Stimulated activated naive CD8-positive, alpha-beta T cell treated with anti-CD3 and anti-CD28 coated beads, Interleukin-15, amount 100 ng/mL, for 72 hours (primary cell): ENCODE results near the gene ARHGAP10.

Experiments used
- ATAC-seq: fragments of 150-1000 bp; cut with Tn5 transposase; 2 replicates; pipeline ENCODE4 v1.10.0; 2021; ENCODE audit warnings: mild to moderate bottlenecking, moderate library complexity
- DNase-seq, 2 donors: peaks; one replicate each; pipeline ENCODE4 v3.0.0; 2021 to 2022
- H3K27ac Mint-ChIP-seq, 2 donors: one replicate each; pipeline ENCODE4 v1.8.0; 2022; ENCODE audit warnings: mild to moderate bottlenecking in 2 of 2, mixed read lengths in 2 of 2, moderate library complexity in 2 of 2
- H3K27me3 Mint-ChIP-seq: one replicate; pipeline ENCODE4 v1.8.0; 2022; ENCODE audit warnings: mixed read lengths
- H3K4me1 Mint-ChIP-seq: one replicate; pipeline ENCODE4 v1.8.0; 2022; ENCODE audit warnings: mild to moderate bottlenecking, mixed read lengths
- H3K4me3 Mint-ChIP-seq, 2 donors: one replicate each; pipeline ENCODE4 v1.8.0; 2022; ENCODE audit warnings: mild to moderate bottlenecking in 2 of 2, mixed read lengths in 2 of 2, moderate library complexity in 1 of 2
- H3K9me3 Mint-ChIP-seq, 2 donors: one replicate each; pipeline ENCODE4 v1.8.0; 2022; ENCODE audit warnings: mixed read lengths in 2 of 2

The ARHGAP10 gene

DNA sequence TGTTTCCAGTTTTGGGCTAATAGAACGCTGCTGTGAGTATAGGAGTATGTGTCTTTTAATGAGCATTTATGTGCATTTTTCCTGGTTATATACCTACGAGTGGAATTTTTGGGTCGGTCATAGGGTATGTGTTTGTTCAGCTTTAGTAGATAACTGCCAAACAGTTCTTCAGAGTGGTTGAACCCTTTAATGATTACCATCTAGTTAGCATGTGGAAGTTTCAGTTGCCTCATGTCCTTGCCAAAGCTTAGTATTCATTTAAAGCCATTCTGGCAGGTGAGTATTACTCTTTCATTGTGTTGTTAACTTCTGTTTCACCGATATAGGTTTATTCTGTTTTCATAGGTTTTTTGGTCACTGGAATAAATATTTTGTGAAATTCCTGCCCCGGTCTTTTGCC, 229.1 kb downstream of the ARHGAP10 start:
- ATAC-seq (no peak), DNase-seq (no peak)
- Mint-ChIP-seq H3K4me3 (no peak overlapping the region), H3K4me1 (no peaks in the 10 kb centered on the region), H3K9me3 (peaks cover 0 to 4% of the 10 kb centered on the region in 2 donors), H3K27ac (no peak overlapping the region), H3K27me3 (no peaks in the 10 kb centered on the region)

DNA sequence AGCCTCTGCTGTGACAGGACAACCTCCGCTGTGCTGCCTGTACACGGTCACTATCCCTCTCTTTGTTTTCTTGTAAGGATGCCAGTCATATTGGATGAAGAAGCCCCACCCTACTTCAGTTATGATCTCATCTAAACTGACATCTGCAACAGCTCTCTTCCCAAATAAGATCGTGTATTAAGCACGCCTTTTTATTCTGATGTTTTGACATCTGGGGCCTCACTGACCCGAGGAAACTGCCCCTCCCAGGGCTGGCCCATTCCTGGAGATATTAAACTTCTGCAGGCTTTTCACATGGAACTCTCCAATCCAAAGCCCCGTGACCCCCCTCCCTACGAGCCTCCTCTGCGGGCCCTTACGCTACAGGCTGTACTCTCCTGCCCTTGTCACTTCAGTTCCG, 232.0 kb downstream of the ARHGAP10 start:
- no peaks in the 10 kb centered on the region for H3K27me3 Mint-ChIP-seq
- no peak overlapping the region for H3K4me3 Mint-ChIP-seq
- DNase-seq (no peak), ATAC-seq (no peak)
- H3K27ac Mint-ChIP-seq: no peak overlapping the region
- no peaks in the 10 kb centered on the region for H3K4me1 Mint-ChIP-seq
- peaks cover 0 to 4% of the 10 kb centered on the region in 2 donors for H3K9me3 Mint-ChIP-seq

DNA sequence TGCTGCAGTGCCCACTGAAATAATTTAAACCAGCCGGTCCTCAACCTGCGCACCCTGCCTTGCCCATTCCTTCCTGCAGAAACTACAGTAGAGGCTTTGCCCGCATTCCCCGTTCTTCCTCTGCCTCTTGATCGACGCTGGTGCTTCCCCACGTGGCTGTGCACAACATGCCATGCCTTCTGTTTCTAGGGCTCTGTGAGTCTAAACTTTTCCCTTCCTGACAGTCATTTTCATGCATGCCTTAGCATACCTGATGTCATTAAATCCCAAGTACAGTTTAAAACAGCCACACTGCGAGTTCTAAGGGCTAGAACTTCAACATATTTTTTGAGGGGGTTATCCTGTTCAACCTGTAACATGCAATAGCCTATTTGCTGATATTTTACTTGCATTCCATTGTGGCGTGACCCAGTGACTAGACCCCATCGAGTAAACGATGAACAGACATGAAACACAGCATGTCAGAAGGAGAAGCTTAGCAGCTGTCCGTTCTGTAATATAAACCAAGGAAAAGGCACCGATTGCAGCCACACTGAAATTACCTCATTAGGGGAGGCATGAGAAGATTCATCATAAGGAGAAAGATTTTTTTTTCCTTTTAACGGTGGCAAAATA, 232.5 kb downstream of the ARHGAP10 start:
- H3K27ac Mint-ChIP-seq: no peak overlapping the region
- no peaks in the 10 kb centered on the region for H3K27me3 Mint-ChIP-seq
- no peak for ATAC-seq
- DNase-seq: no peak
- no peak overlapping the region for H3K4me3 Mint-ChIP-seq
- H3K9me3 Mint-ChIP-seq: peaks cover 0 to 4% of the 10 kb centered on the region in 2 donors
- H3K4me1 Mint-ChIP-seq: no peaks in the 10 kb centered on the region

DNA sequence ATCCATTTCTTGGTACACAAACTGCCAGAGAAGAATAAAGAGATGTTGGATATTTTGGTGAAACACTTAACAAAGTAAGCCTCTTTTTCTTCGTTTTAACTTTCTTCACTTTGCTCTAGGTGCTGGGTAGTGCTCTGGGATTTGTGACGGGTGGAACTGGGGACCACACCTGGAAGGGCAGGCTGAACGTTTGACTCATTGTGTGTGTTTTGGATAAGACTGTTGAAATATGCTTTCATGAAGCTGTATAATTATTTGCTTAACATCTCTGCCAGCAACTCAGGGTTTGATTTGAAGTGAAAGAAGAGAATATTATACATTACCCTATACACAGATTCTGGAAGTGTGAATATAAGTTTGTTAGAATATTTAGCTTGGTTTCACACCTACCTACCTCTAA, 233.2 kb downstream of the ARHGAP10 start:
- peaks cover 0 to 4% of the 10 kb centered on the region in 2 donors for H3K9me3 Mint-ChIP-seq
- H3K4me1 Mint-ChIP-seq: no peaks in the 10 kb centered on the region
- no peak overlapping the region for H3K4me3 Mint-ChIP-seq
- no peak for DNase-seq
- ATAC-seq: no peak
- H3K27me3 Mint-ChIP-seq: no peaks in the 10 kb centered on the region
- H3K27ac Mint-ChIP-seq: no peak overlapping the region

DNA sequence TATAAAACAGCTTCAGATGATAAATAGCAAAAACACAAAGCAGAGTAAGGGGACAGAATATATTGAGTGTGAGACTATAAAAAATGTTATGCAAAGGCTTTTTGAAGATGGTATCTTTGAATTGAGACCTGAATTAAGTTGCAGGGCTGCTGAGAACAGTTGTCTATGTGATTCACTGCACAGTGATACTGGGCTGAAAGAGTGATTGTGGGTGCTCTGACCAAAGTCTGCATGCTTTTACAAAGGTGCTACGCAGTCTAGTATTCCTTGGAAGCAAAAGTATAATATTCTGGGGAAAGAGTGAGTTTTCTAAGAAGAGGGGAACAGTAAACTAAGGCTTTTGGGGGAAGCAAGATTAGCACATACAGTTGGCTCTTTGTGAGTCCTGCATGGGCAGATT, 234.0 kb downstream of the ARHGAP10 start:
- Mint-ChIP-seq H3K9me3 (peaks cover 0 to 4% of the 10 kb centered on the region in 2 donors), H3K4me1 (no peaks in the 10 kb centered on the region), H3K4me3 (no peak overlapping the region), H3K27me3 (no peaks in the 10 kb centered on the region), H3K27ac (no peak overlapping the region)
- no peak for DNase-seq
- ATAC-seq: no peak

DNA sequence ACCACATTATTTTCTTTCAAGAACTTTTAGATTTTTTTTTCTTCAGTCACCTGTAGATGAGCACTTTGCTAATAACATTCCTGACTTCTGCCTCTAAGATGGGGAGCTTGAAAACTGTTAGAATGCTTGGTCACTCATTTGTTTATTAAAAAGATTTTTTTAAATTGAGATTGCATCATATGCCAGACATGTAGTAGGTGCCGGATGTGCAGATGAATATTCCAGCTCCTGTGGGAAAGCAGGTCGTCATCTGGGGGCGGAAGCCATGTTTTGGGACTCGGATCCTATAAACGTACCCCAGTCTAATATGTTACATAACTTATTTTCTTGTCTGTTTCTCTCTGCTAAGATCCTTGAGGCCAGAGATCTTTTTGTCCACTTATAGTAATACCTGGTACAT, 236.8 kb downstream of the ARHGAP10 start:
- ATAC-seq: no peak
- Mint-ChIP-seq H3K27me3 (no peaks in the 10 kb centered on the region), H3K4me3 (no peak overlapping the region), H3K4me1 (no peaks in the 10 kb centered on the region), H3K27ac (no peak overlapping the region), H3K9me3 (peaks cover 0 to 5% of the 10 kb centered on the region in 2 donors)
- DNase-seq: no peak

DNA sequence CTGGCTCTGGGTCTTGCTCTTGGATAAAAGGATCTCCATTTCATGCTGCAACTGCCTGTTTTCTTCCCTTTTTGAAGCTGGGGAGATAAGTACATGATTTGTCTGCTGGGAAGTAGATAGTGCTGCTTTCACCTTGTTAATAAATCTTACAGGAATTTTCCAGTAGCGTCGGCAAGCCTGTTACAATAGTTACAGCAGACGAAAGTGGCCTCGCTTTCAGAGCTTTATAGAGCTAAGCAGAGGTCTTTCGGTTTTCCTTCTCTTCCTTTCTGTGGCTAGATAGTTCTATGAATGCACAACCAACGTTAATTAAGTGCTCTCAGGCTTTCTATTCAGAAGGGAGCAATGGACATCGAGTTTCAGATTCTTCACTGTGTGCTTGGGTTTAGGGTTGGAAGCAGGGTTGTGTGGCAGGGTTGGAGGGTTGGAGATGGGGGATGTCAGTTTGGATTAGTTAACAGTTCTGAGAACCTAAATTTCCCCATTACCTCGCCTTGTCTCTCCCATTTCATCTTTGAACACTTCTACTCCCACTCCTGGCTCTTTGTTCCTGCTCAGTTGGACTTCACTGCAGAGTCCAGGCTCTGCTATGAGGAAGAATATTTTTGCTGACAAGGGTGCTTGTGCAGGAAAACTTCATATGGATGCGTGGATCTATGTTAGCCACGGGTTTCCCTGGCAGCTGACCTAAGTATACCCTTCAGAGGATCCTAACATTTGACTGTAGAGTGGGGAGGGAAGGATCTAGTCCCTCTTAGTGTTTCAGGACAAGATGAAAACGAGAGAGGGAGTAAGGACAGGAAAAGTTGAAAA, 237.9 kb downstream of the ARHGAP10 start:
- Mint-ChIP-seq H3K9me3 (peaks cover 0 to 5% of the 10 kb centered on the region in 2 donors), H3K4me1 (no peaks in the 10 kb centered on the region), H3K27me3 (no peaks in the 10 kb centered on the region), H3K4me3 (no peak overlapping the region), H3K27ac (peak overlapping the region in 1 of 2 donors; percentile 4)
- ATAC-seq (no peak), DNase-seq (no peak)

DNA sequence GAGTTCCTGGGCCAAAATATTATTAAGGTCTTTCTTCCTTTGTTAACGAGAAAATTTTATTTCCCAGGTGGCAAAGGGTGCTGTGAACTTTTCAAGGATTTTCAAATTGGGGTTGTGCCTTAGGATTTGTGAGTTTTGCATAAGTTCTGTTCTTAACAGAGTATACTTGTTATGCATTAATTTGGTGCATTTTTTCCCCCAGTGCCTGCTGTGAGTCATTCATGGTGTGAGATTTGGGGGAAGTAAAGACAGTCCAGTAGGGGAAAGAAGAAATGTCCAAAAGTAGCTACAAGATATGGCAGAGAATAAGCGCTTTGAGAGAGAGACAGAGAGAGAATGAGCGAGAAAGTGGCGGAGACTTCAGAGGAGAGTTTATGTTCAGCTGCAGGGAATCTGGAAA, 239.2 kb downstream of the ARHGAP10 start:
- H3K4me3 Mint-ChIP-seq: no peak overlapping the region
- H3K27me3 Mint-ChIP-seq: no peaks in the 10 kb centered on the region
- H3K27ac Mint-ChIP-seq: no peak overlapping the region
- no peaks in the 10 kb centered on the region for H3K4me1 Mint-ChIP-seq
- DNase-seq (no peak), ATAC-seq (no peak)
- H3K9me3 Mint-ChIP-seq: peaks cover 0 to 5% of the 10 kb centered on the region in 2 donors

DNA sequence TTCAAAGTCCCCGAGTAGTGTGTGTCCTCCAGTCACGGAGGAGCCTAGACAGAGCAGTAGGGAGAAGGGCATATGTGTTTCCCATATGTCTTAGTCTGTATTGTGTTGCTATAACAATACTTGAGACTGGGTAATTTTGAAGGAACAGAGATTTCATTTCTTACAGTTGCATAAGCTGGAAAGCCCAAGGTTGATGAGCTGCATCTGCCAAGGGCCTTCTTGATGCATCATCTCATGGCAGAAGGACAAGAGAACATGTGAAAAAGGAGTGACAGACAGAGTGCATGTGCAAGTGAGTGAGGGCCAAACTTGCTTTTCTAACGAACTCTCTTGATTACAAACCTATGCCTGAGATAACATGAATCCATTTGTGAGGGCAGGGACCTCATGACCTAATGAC, 243.4 kb downstream of the ARHGAP10 start:
- Mint-ChIP-seq H3K27ac (no peak overlapping the region), H3K4me3 (no peak overlapping the region)

DNA sequence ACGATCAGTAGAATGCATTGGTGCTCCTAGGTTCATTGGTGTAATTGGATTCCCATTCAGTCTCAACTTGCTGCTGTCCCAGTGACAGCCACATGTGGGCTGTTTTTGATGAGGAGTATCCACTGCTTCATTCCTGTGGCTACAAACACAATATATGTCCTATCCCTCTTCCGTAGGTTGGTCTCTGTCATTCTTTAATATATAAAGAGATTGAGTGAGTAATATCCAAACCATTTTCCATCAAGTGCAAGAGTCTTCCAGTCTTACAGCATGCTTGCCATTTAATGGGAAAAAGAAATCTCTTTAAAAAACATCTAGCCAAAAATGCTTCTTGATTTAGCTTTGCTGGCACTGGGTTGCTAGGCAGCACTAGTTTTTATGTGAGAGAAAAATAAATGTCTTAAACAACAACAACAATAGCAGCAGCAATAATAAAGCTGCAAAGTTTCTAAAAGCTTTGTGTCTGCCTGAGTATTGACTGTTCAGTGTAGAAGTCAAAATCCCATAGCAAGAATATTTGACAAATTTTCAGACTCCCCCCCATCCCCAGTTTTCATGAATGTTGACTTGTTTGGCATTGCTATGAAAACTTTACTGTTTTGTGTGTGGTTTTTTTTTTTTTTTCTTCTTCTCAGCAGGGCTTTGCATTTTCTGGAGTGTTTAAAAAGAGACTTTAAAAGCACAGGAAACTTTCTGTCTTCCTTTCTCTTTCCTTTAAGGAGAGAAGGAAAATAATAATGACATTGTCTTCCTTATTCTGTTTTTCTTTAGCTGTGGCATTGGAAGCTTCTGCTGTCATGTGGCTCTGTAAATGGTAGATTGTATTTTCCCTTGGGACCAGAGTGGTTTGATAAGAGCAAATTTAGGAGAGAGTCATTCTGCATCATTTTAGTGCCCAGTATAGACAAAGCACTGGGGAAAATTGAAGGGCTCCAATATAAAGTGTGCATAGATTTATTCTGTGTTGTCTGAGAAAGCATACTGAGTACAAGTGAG, 244.3 kb downstream of the ARHGAP10 start:
- peaks cover 10% of the 10 kb centered on the region for H3K4me1 Mint-ChIP-seq
- H3K27ac Mint-ChIP-seq: no peak overlapping the region
- no peak for ATAC-seq
- peaks cover 3 to 10% of the 10 kb centered on the region in 2 donors for H3K9me3 Mint-ChIP-seq
- no peak for DNase-seq
- no peak overlapping the region for H3K4me3 Mint-ChIP-seq
- no peaks in the 10 kb centered on the region for H3K27me3 Mint-ChIP-seq

More for the DNA sequence above, 243.4 kb downstream of the ARHGAP10 start:
- peaks cover 5 to 10% of the 10 kb centered on the region in 2 donors for H3K9me3 Mint-ChIP-seq
- ATAC-seq (no peak), DNase-seq (no peak)
- H3K4me1 Mint-ChIP-seq: peaks cover under 1% of the 10 kb centered on the region
- no peaks in the 10 kb centered on the region for H3K27me3 Mint-ChIP-seq

DNA sequence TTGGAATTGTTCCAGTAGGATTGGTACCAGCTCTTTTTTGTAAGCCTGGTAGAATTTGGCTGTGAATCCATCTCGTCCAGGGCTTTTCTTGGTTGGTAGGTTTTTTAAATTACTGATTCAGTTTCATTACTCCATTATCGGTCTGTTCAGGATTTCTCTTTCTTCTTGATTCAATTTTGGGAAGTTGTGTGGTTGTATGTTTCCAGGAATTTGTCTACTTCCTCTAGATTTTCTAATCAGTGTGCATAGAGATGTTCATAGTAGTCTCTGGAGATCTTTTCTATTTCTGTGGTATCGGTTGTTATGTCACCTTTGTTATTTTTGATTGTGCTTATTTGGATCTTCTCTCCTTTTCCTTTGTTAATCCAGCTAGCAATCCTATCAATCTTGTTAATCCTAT, 248.7 kb downstream of the ARHGAP10 start:
- no peak for DNase-seq
- Mint-ChIP-seq H3K27me3 (no peaks in the 10 kb centered on the region), H3K9me3 (peaks cover 4 to 10% of the 10 kb centered on the region in 2 donors), H3K27ac (no peak overlapping the region), H3K4me1 (peaks cover 24% of the 10 kb centered on the region), H3K4me3 (no peak overlapping the region)
- no peak for ATAC-seq

DNA sequence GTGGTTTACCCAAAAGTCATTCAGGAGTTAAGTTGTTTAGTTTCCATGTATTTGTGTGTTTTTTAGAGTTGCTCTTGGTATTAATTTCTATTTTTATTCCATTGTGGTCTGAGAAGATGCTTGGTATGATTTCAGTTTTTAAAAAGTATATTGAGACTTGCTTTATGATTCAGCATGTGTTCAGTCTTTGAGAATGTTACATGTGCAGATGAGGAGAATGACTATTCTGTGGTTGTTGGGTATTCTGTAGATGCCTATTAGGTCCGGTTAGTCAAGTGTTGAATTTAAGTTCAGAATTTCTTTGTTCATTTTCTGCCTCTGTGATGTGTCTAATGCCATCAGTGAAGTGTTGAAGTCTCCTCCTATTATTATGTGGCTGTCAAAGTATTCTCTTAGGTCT, 249.4 kb downstream of the ARHGAP10 start:
- Mint-ChIP-seq H3K4me3 (no peak overlapping the region), H3K9me3 (peaks cover 4 to 10% of the 10 kb centered on the region in 2 donors), H3K27ac (no peak overlapping the region), H3K4me1 (peaks cover 24% of the 10 kb centered on the region), H3K27me3 (no peaks in the 10 kb centered on the region)
- DNase-seq: no peak
- peak; percentile 64 for ATAC-seq

DNA sequence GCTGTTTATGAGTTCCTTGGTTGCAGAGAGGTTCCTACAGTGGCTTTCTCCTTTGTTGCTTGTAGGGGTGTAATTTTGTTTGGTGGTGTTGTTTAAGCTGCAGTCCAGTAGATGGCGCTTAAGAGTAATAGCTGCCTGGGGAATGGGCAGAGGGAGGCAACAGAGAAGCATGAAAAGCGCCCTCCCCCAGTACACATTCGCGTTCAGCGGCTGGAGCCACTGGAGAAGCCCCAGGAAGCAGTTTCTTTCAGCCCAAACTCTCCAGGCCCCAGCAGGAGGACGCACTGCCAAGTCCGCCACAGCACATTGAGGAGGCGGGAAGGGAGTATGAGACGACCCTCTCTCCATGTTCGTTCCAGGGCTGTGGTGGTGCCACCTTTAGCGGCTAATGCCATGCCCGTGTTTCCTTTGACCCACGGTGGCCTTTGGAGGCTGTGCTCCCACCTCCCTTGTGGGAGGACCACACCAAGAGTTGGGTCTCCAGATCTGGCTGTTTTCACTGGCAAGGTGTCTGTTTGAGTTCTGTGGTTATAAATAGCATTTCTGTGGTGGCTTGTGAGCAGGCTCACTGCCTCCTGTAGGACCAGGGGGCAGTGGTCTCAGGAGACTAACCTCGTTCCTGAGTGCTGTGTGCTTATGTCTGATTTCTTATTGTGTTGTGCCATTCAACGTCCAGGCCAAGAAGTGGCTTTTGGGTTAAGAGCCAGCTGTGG, 252.3 kb downstream of the ARHGAP10 start:
- DNase-seq (peak in 1 of 2 donors; percentile 19), ATAC-seq (peak; percentile 52)
- Mint-ChIP-seq H3K4me1 (peaks cover 24% of the 10 kb centered on the region), H3K9me3 (peaks cover 0 to 4% of the 10 kb centered on the region in 2 donors), H3K4me3 (no peak overlapping the region), H3K27ac (peak overlapping the region in 1 of 2 donors; percentile 65), H3K27me3 (no peaks in the 10 kb centered on the region)

DNA sequence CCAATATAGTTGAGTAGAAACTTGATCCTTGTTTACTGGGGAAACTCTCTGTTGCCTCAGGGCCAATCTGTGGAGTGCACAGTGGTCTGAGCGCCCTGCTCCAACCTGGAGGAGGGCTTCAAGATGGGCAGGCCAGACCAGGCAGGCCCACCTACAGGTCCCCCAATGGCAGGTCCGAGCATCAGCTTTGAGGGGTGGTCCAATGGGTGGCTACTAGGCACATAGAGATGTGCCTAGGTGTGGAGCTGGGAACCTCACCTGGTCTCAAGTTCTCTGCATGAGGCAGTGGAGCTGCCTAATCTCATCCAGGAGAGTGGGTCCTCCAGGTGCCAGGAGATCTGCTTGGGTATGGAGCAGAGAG, 252.9 kb downstream of the ARHGAP10 start:
- DNase-seq (no peak), ATAC-seq (no peak)
- no peaks in the 10 kb centered on the region for H3K27me3 Mint-ChIP-seq
- H3K4me1 Mint-ChIP-seq: peaks cover 24% of the 10 kb centered on the region
- H3K27ac Mint-ChIP-seq: no peak overlapping the region
- H3K9me3 Mint-ChIP-seq: peaks cover 0 to 4% of the 10 kb centered on the region in 2 donors
- no peak overlapping the region for H3K4me3 Mint-ChIP-seq

DNA sequence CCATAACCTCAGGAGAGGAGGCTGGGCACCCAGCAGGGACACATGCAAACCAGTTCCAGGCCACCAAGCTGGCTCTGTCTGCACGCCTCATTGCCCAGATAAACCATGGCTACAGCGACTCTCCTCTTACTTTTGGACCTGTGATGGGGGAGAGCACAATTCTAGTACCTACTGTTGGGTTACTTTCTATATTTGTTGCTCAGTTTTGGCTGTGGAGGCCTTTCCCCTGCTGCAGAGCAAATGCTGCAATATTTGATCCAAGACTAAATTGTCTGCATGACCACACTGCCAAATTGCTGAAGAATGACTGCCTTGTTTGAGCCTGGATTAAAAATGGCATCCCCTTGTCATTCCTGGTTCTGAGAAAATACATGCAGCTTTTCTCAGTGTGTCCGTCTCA, 253.5 kb downstream of the ARHGAP10 start:
- Mint-ChIP-seq H3K4me1 (peaks cover 23% of the 10 kb centered on the region), H3K9me3 (peaks cover 0 to 4% of the 10 kb centered on the region in 2 donors), H3K27me3 (no peaks in the 10 kb centered on the region), H3K27ac (no peak overlapping the region), H3K4me3 (no peak overlapping the region)
- no peak for ATAC-seq
- DNase-seq: no peak
